Fibroblast of lung (primary cell): ENCODE results near the gene GRK7.

Source experiments
- EZH2 ChIP-seq: IDR thresholded peaks from 2 replicates; pipeline ENCODE4 v1.5.1; 2012; ENCODE audit warnings: low read length, control low read depth, mild to moderate bottlenecking; ENCODE audit errors: missing control alignments
- TF ChIP-seq, protein P1 (sequence below), 2 donors: IDR thresholded peaks in 1 of 2; conservative IDR thresholded peaks in 1 of 2; 1 replicate in 1 of 2; 2 replicates in 1 of 2; pipeline ENCODE4 v1.5.1; 2011 to 2012; ENCODE audit warnings: low read length in 2 of 2, control low read depth in 1 of 2, inconsistent platforms in 1 of 2, low read depth in 1 of 2, mild to moderate bottlenecking in 1 of 2

DNA sequence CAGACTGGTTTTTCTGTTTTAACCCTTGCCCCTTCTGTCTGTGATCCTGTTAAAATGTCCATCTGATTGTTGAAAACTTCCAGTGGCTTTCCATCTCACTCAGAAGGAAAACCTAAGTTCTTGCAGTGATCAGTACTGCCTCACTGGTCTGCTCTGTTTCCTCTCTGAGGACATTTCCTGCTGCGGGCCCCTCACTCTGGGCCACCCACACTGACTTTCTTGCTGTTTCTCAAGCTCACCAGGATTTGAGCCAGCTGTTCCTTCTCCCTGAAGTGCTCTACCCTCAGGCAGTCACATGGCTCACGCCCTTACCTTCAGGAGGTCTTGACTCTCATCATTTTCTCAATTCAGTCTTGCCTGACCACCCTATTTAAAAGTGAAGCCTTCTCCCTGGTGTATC is 1.8 kb downstream of the GRK7 start:
- TF ChIP-seq, protein P1, sequence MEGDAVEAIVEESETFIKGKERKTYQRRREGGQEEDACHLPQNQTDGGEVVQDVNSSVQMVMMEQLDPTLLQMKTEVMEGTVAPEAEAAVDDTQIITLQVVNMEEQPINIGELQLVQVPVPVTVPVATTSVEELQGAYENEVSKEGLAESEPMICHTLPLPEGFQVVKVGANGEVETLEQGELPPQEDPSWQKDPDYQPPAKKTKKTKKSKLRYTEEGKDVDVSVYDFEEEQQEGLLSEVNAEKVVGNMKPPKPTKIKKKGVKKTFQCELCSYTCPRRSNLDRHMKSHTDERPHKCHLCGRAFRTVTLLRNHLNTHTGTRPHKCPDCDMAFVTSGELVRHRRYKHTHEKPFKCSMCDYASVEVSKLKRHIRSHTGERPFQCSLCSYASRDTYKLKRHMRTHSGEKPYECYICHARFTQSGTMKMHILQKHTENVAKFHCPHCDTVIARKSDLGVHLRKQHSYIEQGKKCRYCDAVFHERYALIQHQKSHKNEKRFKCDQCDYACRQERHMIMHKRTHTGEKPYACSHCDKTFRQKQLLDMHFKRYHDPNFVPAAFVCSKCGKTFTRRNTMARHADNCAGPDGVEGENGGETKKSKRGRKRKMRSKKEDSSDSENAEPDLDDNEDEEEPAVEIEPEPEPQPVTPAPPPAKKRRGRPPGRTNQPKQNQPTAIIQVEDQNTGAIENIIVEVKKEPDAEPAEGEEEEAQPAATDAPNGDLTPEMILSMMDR (conservative IDR thresholded peaks at IDR 0.05 in 1 of 2, IDR thresholded peaks at IDR 0.05 in 1 of 2; ENCODE audit: low read depth in 1 of 2, low read length in 2 of 2) = no peak
- no peak for TF ChIP-seq EZH2
